ENCODE results near the gene VEGFA. TPM values are rescaled to one million over a fixed set of nuclear protein-coding genes. Genes with fewer than 3 reads are reported as not detected.

Gene VEGFA
- total RNA-seq, 1 experiment from 2014 or later = 116 TPM

- H3K4me1 ChIP-seq (ENCODE audit: insufficient read depth, low read length, poor library complexity, severe bottlenecking) = no peaks in the 10 kb centered on the region
- ChIA-PET POLR2A (ENCODE audit: low non-redundant PET) (interaction anchor here (0.6 kb wide), 1 partner anchor 221 kb away, joined by 3 read pairs; no protein-coding TSS in a partner anchor), CTCF (interaction anchor here (0.6 kb wide), 1 partner anchor 27 kb away, joined by 5 read pairs; no protein-coding TSS in a partner anchor)
- intact Hi-C loops (cut with micrococcal nuclease; ENCODE audit: unreplicated experiment) = no loop called here
- no TSS peak for BruUV-seq (replicated peaks)
- H3K9me3 ChIP-seq (ENCODE audit: low read depth, low read length, poor library complexity, severe bottlenecking) = no peaks in the 10 kb centered on the region
- H3K27me3 ChIP-seq (replicated peaks; ENCODE audit: insufficient read depth, low read depth, low read length, poor library complexity) = no peaks in the 10 kb centered on the region
- H3K27ac ChIP-seq (ENCODE audit: low read depth, low read length, poor library complexity, severe bottlenecking) = no peak overlapping the region
- H3K36me3 ChIP-seq (ENCODE audit: insufficient read depth, low read length, poor library complexity, severe bottlenecking) = no peaks in the 10 kb centered on the region
- no peak for TF ChIP-seq EZH2 (IDR thresholded peaks at IDR 0.05; ENCODE audit: borderline replicate concordance, low read depth, low read length, poor library complexity, severe bottlenecking)
- TF ChIP-seq, protein P1, sequence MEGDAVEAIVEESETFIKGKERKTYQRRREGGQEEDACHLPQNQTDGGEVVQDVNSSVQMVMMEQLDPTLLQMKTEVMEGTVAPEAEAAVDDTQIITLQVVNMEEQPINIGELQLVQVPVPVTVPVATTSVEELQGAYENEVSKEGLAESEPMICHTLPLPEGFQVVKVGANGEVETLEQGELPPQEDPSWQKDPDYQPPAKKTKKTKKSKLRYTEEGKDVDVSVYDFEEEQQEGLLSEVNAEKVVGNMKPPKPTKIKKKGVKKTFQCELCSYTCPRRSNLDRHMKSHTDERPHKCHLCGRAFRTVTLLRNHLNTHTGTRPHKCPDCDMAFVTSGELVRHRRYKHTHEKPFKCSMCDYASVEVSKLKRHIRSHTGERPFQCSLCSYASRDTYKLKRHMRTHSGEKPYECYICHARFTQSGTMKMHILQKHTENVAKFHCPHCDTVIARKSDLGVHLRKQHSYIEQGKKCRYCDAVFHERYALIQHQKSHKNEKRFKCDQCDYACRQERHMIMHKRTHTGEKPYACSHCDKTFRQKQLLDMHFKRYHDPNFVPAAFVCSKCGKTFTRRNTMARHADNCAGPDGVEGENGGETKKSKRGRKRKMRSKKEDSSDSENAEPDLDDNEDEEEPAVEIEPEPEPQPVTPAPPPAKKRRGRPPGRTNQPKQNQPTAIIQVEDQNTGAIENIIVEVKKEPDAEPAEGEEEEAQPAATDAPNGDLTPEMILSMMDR (conservative IDR thresholded peaks at IDR 0.05; ENCODE audit: low read depth, low read length) = no peak
- no peak for DNase-seq (ENCODE audit: low spot score)
- no peak overlapping the region for H3K4me3 ChIP-seq (ENCODE audit: low read depth, low read length, poor library complexity, severe bottlenecking)
Observed at GRCh38 chr6:43747784-43748183, 22.2 kb upstream of the VEGFA start.

- Histone ChIP-seq H3K27ac (ENCODE audit: low read depth, low read length, poor library complexity, severe bottlenecking) (no peak overlapping the region), H3K4me1 (ENCODE audit: insufficient read depth, low read length, poor library complexity, severe bottlenecking) (no peaks in the 10 kb centered on the region), H3K4me3 (ENCODE audit: low read depth, low read length, poor library complexity, severe bottlenecking) (no peak overlapping the region), H3K9me3 (ENCODE audit: low read depth, low read length, poor library complexity, severe bottlenecking) (no peaks in the 10 kb centered on the region), H3K36me3 (ENCODE audit: insufficient read depth, low read length, poor library complexity, severe bottlenecking) (no peaks in the 10 kb centered on the region), H3K27me3 (replicated peaks; ENCODE audit: insufficient read depth, low read depth, low read length, poor library complexity) (no peaks in the 10 kb centered on the region)
- ChIA-PET CTCF (interaction anchor here (0.6 kb wide), 1 partner anchor 140 kb away, joined by 3 read pairs; no protein-coding TSS in a partner anchor), POLR2A (ENCODE audit: low non-redundant PET) (no interaction called here)
- intact Hi-C loops (cut with micrococcal nuclease; ENCODE audit: unreplicated experiment) = no loop called here
- TF ChIP-seq, protein P1 (conservative IDR thresholded peaks at IDR 0.05; ENCODE audit: low read depth, low read length) = no peak
- TF ChIP-seq EZH2 (IDR thresholded peaks at IDR 0.05; ENCODE audit: borderline replicate concordance, low read depth, low read length, poor library complexity, severe bottlenecking) = no peak
- DNase-seq (ENCODE audit: low spot score) = no peak
- no TSS peak for BruUV-seq (replicated peaks)
Observed at GRCh38 chr6:43748765-43749164, 21.2 kb upstream of the VEGFA start.

DNA sequence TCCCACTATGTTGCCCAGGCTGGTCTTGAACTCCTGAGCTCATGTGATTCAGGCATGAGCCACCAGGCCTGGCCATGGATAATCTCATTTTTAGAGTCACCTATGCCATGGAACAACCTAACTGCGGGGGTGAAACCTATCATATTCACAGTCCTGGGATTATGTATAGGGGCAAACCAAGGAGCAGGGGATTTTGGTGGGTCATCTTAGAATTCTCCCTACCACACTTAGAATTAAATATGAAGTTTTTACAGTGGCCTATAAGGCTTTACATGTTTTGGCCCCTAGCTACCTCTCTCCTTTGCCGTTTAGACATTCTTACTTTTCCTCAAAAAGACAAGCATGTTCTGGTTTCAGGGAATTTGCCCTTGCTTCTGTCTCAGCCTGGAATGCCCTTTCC is 20.6 kb upstream of the VEGFA start:
- no peaks in the 10 kb centered on the region for H3K27me3 ChIP-seq (replicated peaks; ENCODE audit: insufficient read depth, low read depth, low read length, poor library complexity)
- no peaks in the 10 kb centered on the region for H3K36me3 ChIP-seq (ENCODE audit: insufficient read depth, low read length, poor library complexity, severe bottlenecking)
- H3K4me3 ChIP-seq (ENCODE audit: low read depth, low read length, poor library complexity, severe bottlenecking) = no peak overlapping the region
- H3K4me1 ChIP-seq (ENCODE audit: insufficient read depth, low read length, poor library complexity, severe bottlenecking) = no peaks in the 10 kb centered on the region
- DNase-seq (ENCODE audit: low spot score) = no peak
- TF ChIP-seq EZH2 (IDR thresholded peaks at IDR 0.05; ENCODE audit: borderline replicate concordance, low read depth, low read length, poor library complexity, severe bottlenecking) = no peak
- H3K27ac ChIP-seq (ENCODE audit: low read depth, low read length, poor library complexity, severe bottlenecking) = no peak overlapping the region
- no TSS peak for BruUV-seq (replicated peaks)
- ChIA-PET CTCF (no interaction called here), POLR2A (ENCODE audit: low non-redundant PET) (no interaction called here)
- intact Hi-C loops (cut with micrococcal nuclease; ENCODE audit: unreplicated experiment) = no loop called here
- no peaks in the 10 kb centered on the region for H3K9me3 ChIP-seq (ENCODE audit: low read depth, low read length, poor library complexity, severe bottlenecking)

GRCh38 chr6:43750622-43751021 is 19.4 kb upstream of the VEGFA start:
- no TSS peak for BruUV-seq (replicated peaks)
- H3K27ac ChIP-seq (ENCODE audit: low read depth, low read length, poor library complexity, severe bottlenecking) = no peak overlapping the region
- no peaks in the 10 kb centered on the region for H3K36me3 ChIP-seq (ENCODE audit: insufficient read depth, low read length, poor library complexity, severe bottlenecking)
- intact Hi-C loops (cut with micrococcal nuclease; ENCODE audit: unreplicated experiment) = no loop called here
- POLR2A ChIA-PET (ENCODE audit: low non-redundant PET) = no interaction called here
- H3K9me3 ChIP-seq (ENCODE audit: low read depth, low read length, poor library complexity, severe bottlenecking) = no peaks in the 10 kb centered on the region
- no peak overlapping the region for H3K4me3 ChIP-seq (ENCODE audit: low read depth, low read length, poor library complexity, severe bottlenecking)
- TF ChIP-seq, protein P1 (conservative IDR thresholded peaks at IDR 0.05; ENCODE audit: low read depth, low read length) = no peak
- TF ChIP-seq EZH2 (IDR thresholded peaks at IDR 0.05; ENCODE audit: borderline replicate concordance, low read depth, low read length, poor library complexity, severe bottlenecking) = no peak
- no peak for DNase-seq (ENCODE audit: low spot score)
- H3K4me1 ChIP-seq (ENCODE audit: insufficient read depth, low read length, poor library complexity, severe bottlenecking) = no peaks in the 10 kb centered on the region
- CTCF ChIA-PET = no interaction called here
- no peaks in the 10 kb centered on the region for H3K27me3 ChIP-seq (replicated peaks; ENCODE audit: insufficient read depth, low read depth, low read length, poor library complexity)

All from A673 (cell line).